Liver (tissue), 3 donors: Measurements from ENCODE around the gene HDAC9.

Experiments
- CTCF ChIP-seq: fragments of 150-350 bp; IDR thresholded peaks from 2 replicates; pipeline ENCODE4 v1.5.1; 2017; ENCODE audit warnings: improper control_type of control experiment, low read depth, low read length; ENCODE audit not compliant: missing input control
- EGR1 ChIP-seq, 2 donors: IDR thresholded peaks; 2 replicates each; pipeline ENCODE4 v1.6.1; 2016 to 2018; ENCODE audit warnings: antibody characterized with exemption in 2 of 2, low read depth in 2 of 2
- GABPA ChIP-seq, 2 donors: IDR thresholded peaks in 1 of 2; conservative IDR thresholded peaks in 1 of 2; 2 replicates each; pipeline ENCODE4 v1.6.1; 2016; ENCODE audit warnings: antibody characterized with exemption in 2 of 2, mild to moderate bottlenecking in 1 of 2, moderate library complexity in 1 of 2
- HNF4A ChIP-seq, 2 donors: conservative IDR thresholded peaks; 2 replicates each; pipeline ENCODE4 v1.6.1; 2016; ENCODE audit warnings: antibody characterized with exemption in 2 of 2, mild to moderate bottlenecking in 2 of 2
- JUND ChIP-seq, 2 donors: IDR thresholded peaks; 2 replicates each; pipeline ENCODE4 v1.6.1; 2016; ENCODE audit warnings: antibody characterized with exemption in 2 of 2
- MAX ChIP-seq: IDR thresholded peaks from 2 replicates; pipeline ENCODE4 v1.6.1; 2016; ENCODE audit warnings: antibody characterized with exemption
- NR2F2 ChIP-seq: IDR thresholded peaks from 2 replicates; pipeline ENCODE4 v1.6.1; 2016; ENCODE audit warnings: antibody characterized with exemption
- RAD21 ChIP-seq, 2 donors: IDR thresholded peaks; 2 replicates each; pipeline ENCODE4 v1.6.1; 2016; ENCODE audit warnings: antibody characterized with exemption in 2 of 2, mild to moderate bottlenecking in 2 of 2
- RXRA ChIP-seq, 2 donors: IDR thresholded peaks; 2 replicates each; pipeline ENCODE4 v1.6.1; 2017 to 2018; ENCODE audit warnings: antibody characterized with exemption in 2 of 2, mild to moderate bottlenecking in 1 of 2
- TAF1 ChIP-seq: conservative IDR thresholded peaks from 2 replicates; pipeline ENCODE4 v1.6.1; 2016; ENCODE audit warnings: antibody characterized with exemption, mild to moderate bottlenecking
- YY1 ChIP-seq: IDR thresholded peaks from 2 replicates; pipeline ENCODE4 v1.6.1; 2016; ENCODE audit warnings: antibody characterized with exemption, mild to moderate bottlenecking
- ZBTB33 ChIP-seq: IDR thresholded peaks from 2 replicates; pipeline ENCODE4 v1.6.1; 2016; ENCODE audit warnings: antibody characterized with exemption
- TF ChIP-seq, protein P1 (sequence below): IDR thresholded peaks from 2 replicates; pipeline ENCODE4 v1.6.1; 2016; ENCODE audit warnings: antibody characterized with exemption, mild to moderate bottlenecking
- TF ChIP-seq, protein P2 (sequence below): IDR thresholded peaks from 2 replicates; pipeline ENCODE4 v1.6.1; 2016; ENCODE audit warnings: antibody characterized with exemption
- donor health status: healthy.
- donor health status: healthy.

GRCh38 chr7:18901982-18902421, 406.5 kb downstream of the HDAC9 start:
- TF ChIP-seq EGR1 (IDR thresholded peaks at IDR 0.05; ENCODE audit: low read depth in 2 of 2) (no peak), CTCF (no peak), GABPA (IDR thresholded peaks at IDR 0.05 in 1 of 2, conservative IDR thresholded peaks at IDR 0.05 in 1 of 2) (no peak), RAD21 (IDR thresholded peaks at IDR 0.05) (no peak), ZBTB33 (no peak), RXRA (IDR thresholded peaks at IDR 0.05) (no peak), HNF4A (conservative IDR thresholded peaks at IDR 0.05) (no peak), NR2F2 (no peak), TAF1 (no peak), MAX (no peak), JUND (IDR thresholded peaks at IDR 0.05) (no peak), YY1 (no peak)
- TF ChIP-seq, protein P1, sequence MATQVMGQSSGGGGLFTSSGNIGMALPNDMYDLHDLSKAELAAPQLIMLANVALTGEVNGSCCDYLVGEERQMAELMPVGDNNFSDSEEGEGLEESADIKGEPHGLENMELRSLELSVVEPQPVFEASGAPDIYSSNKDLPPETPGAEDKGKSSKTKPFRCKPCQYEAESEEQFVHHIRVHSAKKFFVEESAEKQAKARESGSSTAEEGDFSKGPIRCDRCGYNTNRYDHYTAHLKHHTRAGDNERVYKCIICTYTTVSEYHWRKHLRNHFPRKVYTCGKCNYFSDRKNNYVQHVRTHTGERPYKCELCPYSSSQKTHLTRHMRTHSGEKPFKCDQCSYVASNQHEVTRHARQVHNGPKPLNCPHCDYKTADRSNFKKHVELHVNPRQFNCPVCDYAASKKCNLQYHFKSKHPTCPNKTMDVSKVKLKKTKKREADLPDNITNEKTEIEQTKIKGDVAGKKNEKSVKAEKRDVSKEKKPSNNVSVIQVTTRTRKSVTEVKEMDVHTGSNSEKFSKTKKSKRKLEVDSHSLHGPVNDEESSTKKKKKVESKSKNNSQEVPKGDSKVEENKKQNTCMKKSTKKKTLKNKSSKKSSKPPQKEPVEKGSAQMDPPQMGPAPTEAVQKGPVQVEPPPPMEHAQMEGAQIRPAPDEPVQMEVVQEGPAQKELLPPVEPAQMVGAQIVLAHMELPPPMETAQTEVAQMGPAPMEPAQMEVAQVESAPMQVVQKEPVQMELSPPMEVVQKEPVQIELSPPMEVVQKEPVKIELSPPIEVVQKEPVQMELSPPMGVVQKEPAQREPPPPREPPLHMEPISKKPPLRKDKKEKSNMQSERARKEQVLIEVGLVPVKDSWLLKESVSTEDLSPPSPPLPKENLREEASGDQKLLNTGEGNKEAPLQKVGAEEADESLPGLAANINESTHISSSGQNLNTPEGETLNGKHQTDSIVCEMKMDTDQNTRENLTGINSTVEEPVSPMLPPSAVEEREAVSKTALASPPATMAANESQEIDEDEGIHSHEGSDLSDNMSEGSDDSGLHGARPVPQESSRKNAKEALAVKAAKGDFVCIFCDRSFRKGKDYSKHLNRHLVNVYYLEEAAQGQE = no peak
- TF ChIP-seq, protein P2, sequence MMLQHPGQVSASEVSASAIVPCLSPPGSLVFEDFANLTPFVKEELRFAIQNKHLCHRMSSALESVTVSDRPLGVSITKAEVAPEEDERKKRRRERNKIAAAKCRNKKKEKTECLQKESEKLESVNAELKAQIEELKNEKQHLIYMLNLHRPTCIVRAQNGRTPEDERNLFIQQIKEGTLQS = no peak
